Measurements from ENCODE around the gene SFTPA2. TPM values are rescaled to one million over a fixed set of nuclear protein-coding genes. Genes with fewer than 3 reads are reported as not detected.
"Not testable (repeated sequence)": the region's sequence is repeated elsewhere in the genome, so short reads cannot be mapped to it uniquely, and the experiment has no call there.

The SFTPA2 gene
- total RNA-seq, 1 donor from 2014 or later = 0.52 TPM

DNA sequence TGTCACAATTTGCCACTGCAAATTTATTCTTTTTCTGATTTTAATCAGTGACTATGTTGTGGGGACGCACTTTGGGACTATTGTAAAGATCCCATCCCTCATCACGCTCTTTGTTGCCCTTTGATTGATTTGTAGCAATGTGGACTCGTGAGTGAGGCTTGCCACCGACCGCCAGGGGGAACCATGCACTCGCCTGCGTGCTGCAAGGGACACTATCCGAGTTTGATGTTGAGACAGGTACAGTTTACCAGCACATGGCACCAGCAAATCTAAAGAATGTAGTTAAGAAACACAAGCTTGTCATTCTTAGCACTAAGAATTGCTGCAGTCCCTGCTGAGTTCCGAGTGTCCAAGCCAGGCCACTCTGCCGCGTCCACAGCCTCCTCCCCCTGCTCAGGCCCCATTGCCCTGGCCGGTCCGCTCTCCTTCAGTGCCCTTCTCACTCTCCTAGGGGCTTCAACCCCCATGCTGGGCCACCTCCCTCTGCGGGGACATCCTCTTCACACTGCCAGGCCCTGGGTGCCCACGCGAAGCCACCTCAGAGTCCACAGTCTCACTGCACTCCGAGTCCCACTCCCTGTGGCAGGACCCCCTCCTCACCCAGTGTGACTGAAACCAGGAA is 2.0 kb upstream of the SFTPA2 start:
- no peaks in the 10 kb centered on the region for H3K9me3 ChIP-seq (ENCODE audit: control insufficient read depth in 3 of 3, low read length in 3 of 3)
- no peak overlapping the region for H3K9ac ChIP-seq (ENCODE audit: low read depth in 1 of 3, low read length in 3 of 3)

DNA sequence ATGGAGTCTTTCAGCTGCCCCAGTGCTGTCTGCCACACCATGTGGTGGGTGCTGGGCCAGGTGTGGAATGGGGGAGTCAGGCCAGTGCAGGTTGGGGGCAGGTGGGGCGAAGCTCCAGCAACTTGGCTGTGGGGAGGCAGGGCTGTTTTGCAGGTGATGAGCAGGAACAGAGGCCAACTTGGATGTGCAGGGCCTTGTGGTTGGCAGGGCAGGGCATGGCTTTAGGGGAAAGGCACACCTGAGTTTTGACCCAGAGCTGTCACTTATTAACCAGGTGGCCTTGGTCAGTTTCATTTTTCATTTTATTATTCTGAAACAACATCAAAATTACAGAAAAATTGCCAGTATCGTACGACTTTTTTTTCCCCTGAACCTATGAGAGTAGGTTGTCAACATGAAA is 1.1 kb upstream of the SFTPA2 start:
- Histone ChIP-seq H3K36me3 (ENCODE audit: control insufficient read depth in 3 of 3, insufficient read depth in 3 of 3, low read length in 3 of 3) (no peaks in the 10 kb centered on the region), H3K27ac (ENCODE audit: low read depth, low read length) (no peak overlapping the region), H3K4me1 (ENCODE audit: control insufficient read depth in 3 of 3, insufficient read depth in 3 of 3, low read length in 3 of 3) (peaks cover 2 to 9% (median 4%) of the 10 kb centered on the region in 3 donors), H3K9me3 (ENCODE audit: control insufficient read depth in 3 of 3, low read length in 3 of 3) (no peaks in the 10 kb centered on the region), H3K27me3 (ENCODE audit: control insufficient read depth in 3 of 3, insufficient read depth in 3 of 3, low read length in 3 of 3) (peaks cover 9 to 15% (median 13%) of the 10 kb centered on the region in 3 donors), H3K9ac (ENCODE audit: low read depth in 1 of 3, low read length in 3 of 3) (no peak overlapping the region), H3K4me3 (ENCODE audit: low read length in 3 of 3) (no peak overlapping the region)

More for the DNA sequence above, 2.0 kb upstream of the SFTPA2 start:
- Histone ChIP-seq H3K4me1 (ENCODE audit: control insufficient read depth in 3 of 3, insufficient read depth in 3 of 3, low read length in 3 of 3) (peaks cover 2 to 9% (median 4%) of the 10 kb centered on the region in 3 donors), H3K27ac (ENCODE audit: low read depth, low read length) (no peak overlapping the region), H3K36me3 (ENCODE audit: control insufficient read depth in 3 of 3, insufficient read depth in 3 of 3, low read length in 3 of 3) (no peaks in the 10 kb centered on the region), H3K4me3 (ENCODE audit: low read length in 3 of 3) (peak overlapping the region in 1 of 3 donors; percentile 41), H3K27me3 (ENCODE audit: control insufficient read depth in 3 of 3, insufficient read depth in 3 of 3, low read length in 3 of 3) (peaks cover 9 to 15% (median 13%) of the 10 kb centered on the region in 3 donors)

DNA sequence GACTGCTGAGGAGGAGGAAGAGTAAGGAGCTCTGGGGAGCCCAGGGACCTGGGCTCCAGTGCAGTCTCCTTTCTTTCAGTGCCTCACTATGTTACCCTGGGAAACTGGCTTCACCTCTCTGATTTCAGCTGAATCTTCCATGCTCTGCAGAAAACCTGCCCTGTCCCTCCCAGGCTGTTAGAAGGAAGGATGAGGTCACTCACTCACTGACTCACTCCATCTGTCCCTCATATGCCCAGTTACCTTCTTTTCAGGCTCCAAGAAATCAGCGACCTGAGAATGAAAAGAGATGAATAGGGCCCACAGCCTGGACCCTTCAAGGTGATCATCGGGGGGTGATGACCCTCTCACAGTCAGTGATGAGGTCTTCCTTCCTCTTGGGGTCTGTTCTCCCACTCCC is 481 bp downstream of the SFTPA2 start:
- Histone ChIP-seq H3K4me3 (ENCODE audit: low read length in 3 of 3) (no peak overlapping the region), H3K9me3 (ENCODE audit: control insufficient read depth in 3 of 3, low read length in 3 of 3) (no peaks in the 10 kb centered on the region), H3K27me3 (ENCODE audit: control insufficient read depth in 3 of 3, insufficient read depth in 3 of 3, low read length in 3 of 3) (peaks cover 9 to 15% (median 13%) of the 10 kb centered on the region in 3 donors), H3K36me3 (ENCODE audit: control insufficient read depth in 3 of 3, insufficient read depth in 3 of 3, low read length in 3 of 3) (no peaks in the 10 kb centered on the region), H3K4me1 (ENCODE audit: control insufficient read depth in 3 of 3, insufficient read depth in 3 of 3, low read length in 3 of 3) (peaks cover 2 to 9% (median 4%) of the 10 kb centered on the region in 3 donors), H3K9ac (ENCODE audit: low read depth in 1 of 3, low read length in 3 of 3) (no peak overlapping the region), H3K27ac (ENCODE audit: low read depth, low read length) (no peak overlapping the region)

DNA sequence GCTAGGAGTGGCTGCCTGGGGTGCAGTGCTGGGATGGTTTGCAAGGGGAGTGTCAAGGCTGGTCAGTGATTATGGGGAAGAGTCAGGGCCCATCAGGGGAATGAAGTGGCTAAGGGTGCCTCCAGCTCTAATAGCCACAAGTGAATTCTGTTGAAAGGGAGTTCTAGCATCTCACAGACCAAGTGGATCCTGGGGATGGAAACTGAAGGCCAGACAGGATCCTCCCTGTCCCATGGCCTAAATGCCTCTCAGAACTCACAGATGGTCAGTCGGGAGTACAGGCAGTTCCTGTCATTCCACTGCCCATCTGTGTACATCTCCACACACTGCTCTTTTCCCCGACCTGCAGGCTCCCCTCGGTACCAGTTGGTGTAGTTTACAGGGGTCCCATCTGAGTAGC is 3.2 kb downstream of the SFTPA2 start:
- not testable (repeated sequence) for H3K4me1 ChIP-seq (ENCODE audit: control insufficient read depth in 3 of 3, insufficient read depth in 3 of 3, low read length in 3 of 3); H3K9ac ChIP-seq (ENCODE audit: low read depth in 1 of 3, low read length in 3 of 3); H3K36me3 ChIP-seq (ENCODE audit: control insufficient read depth in 3 of 3, insufficient read depth in 3 of 3, low read length in 3 of 3); H3K9me3 ChIP-seq (ENCODE audit: control insufficient read depth in 3 of 3, low read length in 3 of 3); H3K27ac ChIP-seq (ENCODE audit: low read depth, low read length); H3K4me3 ChIP-seq (ENCODE audit: low read length in 3 of 3)
- peaks cover 3 to 11% (median 3%) of the 10 kb centered on the region in 3 donors for H3K27me3 ChIP-seq (ENCODE audit: control insufficient read depth in 3 of 3, insufficient read depth in 3 of 3, low read length in 3 of 3)

DNA sequence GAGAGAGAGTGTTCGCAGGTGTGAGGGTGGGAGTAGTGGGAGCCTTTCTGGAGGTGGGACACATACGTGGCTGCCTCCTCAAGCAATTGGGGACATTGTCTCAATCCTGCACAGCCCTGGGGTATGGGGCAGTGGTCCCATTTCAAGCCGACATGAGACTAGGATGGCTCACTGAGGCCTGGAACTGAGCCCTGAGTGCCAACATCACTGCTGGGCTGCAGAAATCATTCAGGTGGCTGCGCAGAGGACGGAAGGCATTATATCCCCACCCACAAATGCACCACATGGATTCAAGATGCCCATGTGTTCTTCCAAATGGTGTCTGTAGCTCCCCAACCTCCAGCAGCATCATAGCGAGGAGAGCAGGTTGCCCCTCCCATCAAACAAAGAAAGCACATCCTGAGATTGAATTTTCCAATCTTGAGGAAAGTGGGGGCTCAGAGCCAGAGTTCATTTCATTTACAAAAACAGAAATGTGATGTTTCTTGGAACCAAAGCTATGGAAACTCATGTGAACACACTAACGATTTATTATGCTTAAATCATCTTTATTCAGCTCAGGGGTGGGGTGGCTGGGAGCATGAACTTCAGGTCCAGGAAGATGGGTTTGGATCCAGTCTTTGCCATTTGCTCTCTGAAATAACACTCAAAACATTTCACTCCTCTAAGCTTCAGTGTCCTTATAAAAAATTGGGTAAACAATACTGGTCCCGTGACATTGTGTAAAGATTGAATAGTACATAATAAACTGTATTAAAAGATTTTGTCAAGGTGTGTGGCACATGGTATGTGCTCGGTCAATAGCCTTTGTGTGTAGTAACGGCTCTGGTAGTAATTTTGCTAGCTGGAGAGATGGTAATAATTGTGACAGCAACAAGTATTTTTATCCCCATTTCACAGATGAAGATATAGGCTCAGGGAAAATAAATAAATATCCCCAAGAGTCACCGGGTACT is 4.6 kb downstream of the SFTPA2 start:
- no peak overlapping the region for H3K9ac ChIP-seq (ENCODE audit: low read depth in 1 of 3, low read length in 3 of 3)
- peaks cover 0 to 7% (median 0%) of the 10 kb centered on the region in 3 donors for H3K4me1 ChIP-seq (ENCODE audit: control insufficient read depth in 3 of 3, insufficient read depth in 3 of 3, low read length in 3 of 3)
- H3K9me3 ChIP-seq (ENCODE audit: control insufficient read depth in 3 of 3, low read length in 3 of 3) = no peaks in the 10 kb centered on the region
- H3K27me3 ChIP-seq (ENCODE audit: control insufficient read depth in 3 of 3, insufficient read depth in 3 of 3, low read length in 3 of 3) = peaks cover 0 to 10% (median 0%) of the 10 kb centered on the region in 3 donors
- H3K36me3 ChIP-seq (ENCODE audit: control insufficient read depth in 3 of 3, insufficient read depth in 3 of 3, low read length in 3 of 3) = no peaks in the 10 kb centered on the region
- H3K27ac ChIP-seq (ENCODE audit: low read depth, low read length) = no peak overlapping the region
- H3K4me3 ChIP-seq (ENCODE audit: low read length in 3 of 3) = no peak overlapping the region

DNA sequence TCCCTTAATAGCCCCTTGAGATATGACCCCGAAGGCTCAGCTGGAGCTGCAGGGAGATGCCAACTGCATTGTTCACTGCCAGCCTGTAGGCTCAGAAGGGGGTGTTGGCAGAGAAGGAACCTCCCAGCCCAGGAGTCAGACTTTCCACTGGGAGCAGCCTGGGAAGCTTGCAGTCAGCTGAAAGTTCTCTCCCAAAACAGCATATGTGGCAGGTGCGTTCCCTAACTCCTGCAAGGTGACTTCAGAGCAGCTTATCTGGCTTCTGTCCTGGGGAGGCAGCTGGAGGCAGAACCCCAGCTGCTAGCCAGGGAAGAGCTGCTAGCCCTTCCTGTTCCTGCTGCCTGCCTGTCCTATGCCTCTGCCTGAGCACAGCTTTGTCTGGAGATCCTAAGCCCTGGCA is 8.1 kb downstream of the SFTPA2 start:
- Histone ChIP-seq H3K36me3 (ENCODE audit: control insufficient read depth in 3 of 3, insufficient read depth in 3 of 3, low read length in 3 of 3) (no peaks in the 10 kb centered on the region), H3K27me3 (ENCODE audit: control insufficient read depth in 3 of 3, insufficient read depth in 3 of 3, low read length in 3 of 3) (peaks cover 0 to 7% (median 0%) of the 10 kb centered on the region in 3 donors), H3K4me3 (ENCODE audit: low read length in 3 of 3) (no peak overlapping the region), H3K9me3 (ENCODE audit: control insufficient read depth in 3 of 3, low read length in 3 of 3) (no peaks in the 10 kb centered on the region), H3K27ac (ENCODE audit: low read depth, low read length) (no peak overlapping the region), H3K4me1 (ENCODE audit: control insufficient read depth in 3 of 3, insufficient read depth in 3 of 3, low read length in 3 of 3) (peaks cover 0 to 7% (median 0%) of the 10 kb centered on the region in 3 donors), H3K9ac (ENCODE audit: low read depth in 1 of 3, low read length in 3 of 3) (no peak overlapping the region)

DNA sequence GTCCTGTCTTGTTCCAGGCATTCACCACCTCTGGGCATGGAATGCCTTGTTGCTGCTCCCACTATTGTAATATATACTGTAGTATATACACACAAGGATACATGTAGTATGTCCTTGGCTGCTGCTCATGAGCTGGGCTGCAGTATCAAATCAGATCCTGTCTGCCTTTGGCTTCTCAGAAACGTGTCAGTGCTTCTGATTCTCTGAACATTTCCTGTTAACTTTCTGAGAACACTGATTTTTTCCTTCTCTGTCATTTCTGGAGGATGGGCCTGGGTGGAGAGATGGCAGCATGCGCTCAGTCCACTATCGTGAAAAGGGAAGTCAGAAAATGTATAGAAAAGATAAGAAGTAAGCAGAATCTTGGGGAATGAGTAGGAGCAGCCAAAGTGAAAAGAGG is 12.2 kb downstream of the SFTPA2 start:
- no peak overlapping the region for H3K27ac ChIP-seq (ENCODE audit: low read depth, low read length)
- no peaks in the 10 kb centered on the region for H3K9me3 ChIP-seq (ENCODE audit: control insufficient read depth in 3 of 3, low read length in 3 of 3)
- peaks cover 0 to 7% (median 0%) of the 10 kb centered on the region in 3 donors for H3K27me3 ChIP-seq (ENCODE audit: control insufficient read depth in 3 of 3, insufficient read depth in 3 of 3, low read length in 3 of 3)
- H3K4me3 ChIP-seq (ENCODE audit: low read length in 3 of 3) = no peak overlapping the region
- H3K36me3 ChIP-seq (ENCODE audit: control insufficient read depth in 3 of 3, insufficient read depth in 3 of 3, low read length in 3 of 3) = no peaks in the 10 kb centered on the region
- H3K9ac ChIP-seq (ENCODE audit: low read depth in 1 of 3, low read length in 3 of 3) = no peak overlapping the region
- peaks cover 0 to 7% (median 0%) of the 10 kb centered on the region in 3 donors for H3K4me1 ChIP-seq (ENCODE audit: control insufficient read depth in 3 of 3, insufficient read depth in 3 of 3, low read length in 3 of 3)

DNA sequence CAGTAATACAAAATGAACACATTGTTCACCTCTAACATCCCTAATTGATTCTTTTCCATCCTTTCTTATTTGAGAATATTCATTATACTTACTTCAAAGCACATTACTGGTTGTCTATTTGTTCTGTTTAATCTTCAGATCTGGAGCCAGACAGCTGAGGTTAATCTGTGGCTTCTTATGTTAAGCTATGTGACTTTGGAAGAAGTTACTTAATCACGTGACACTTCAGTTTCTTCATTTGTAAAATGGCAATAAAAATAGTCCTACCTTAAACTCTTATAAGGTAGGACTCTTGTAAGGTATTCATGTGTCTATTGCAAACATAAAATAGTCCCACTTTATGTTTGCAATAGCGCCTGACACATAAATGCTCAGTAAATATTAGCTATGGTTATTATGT is 13.1 kb downstream of the SFTPA2 start:
- not testable (repeated sequence) for H3K27me3 ChIP-seq (ENCODE audit: control insufficient read depth in 3 of 3, insufficient read depth in 3 of 3, low read length in 3 of 3); H3K36me3 ChIP-seq (ENCODE audit: control insufficient read depth in 3 of 3, insufficient read depth in 3 of 3, low read length in 3 of 3); H3K27ac ChIP-seq (ENCODE audit: low read depth, low read length); H3K9me3 ChIP-seq (ENCODE audit: control insufficient read depth in 3 of 3, low read length in 3 of 3); H3K4me1 ChIP-seq (ENCODE audit: control insufficient read depth in 3 of 3, insufficient read depth in 3 of 3, low read length in 3 of 3); H3K9ac ChIP-seq (ENCODE audit: low read depth in 1 of 3, low read length in 3 of 3); H3K4me3 ChIP-seq (ENCODE audit: low read length in 3 of 3)

DNA sequence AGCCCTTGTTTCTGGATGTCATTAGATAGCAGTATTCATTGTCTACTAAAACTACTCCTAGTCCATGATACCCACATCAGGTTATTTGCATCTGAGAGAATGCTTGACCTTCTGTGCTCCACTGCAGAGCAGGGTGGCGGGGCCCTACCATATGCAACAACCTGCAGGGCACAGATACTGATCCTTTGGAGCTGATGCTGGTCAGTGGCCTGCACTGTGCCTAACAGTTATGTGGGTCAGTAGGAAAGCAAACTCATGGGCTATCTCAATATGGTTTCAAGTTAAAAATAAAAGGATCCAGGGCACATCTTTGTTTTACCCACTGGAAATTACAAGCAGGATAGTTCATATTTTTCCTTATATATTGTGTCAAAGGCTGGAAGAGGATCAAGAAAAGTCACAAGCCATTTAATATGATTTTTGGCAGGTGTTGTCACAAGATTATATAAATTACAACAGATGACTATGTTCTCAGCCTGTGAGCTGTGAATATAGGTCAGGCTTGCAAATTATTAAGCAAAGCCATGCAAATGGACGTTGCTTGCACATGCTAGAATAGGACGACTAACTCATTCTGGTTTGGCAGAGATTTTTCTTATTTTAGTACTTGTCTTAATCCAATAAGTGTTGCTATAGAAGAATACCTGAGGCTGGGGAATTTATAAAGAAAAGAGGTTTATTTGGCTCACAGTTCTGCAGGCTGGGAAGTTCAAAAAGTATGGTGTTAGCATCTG is 15.1 kb downstream of the SFTPA2 start:
- H3K27me3 ChIP-seq (ENCODE audit: control insufficient read depth in 3 of 3, insufficient read depth in 3 of 3, low read length in 3 of 3); H3K4me1 ChIP-seq (ENCODE audit: control insufficient read depth in 3 of 3, insufficient read depth in 3 of 3, low read length in 3 of 3); H3K36me3 ChIP-seq (ENCODE audit: control insufficient read depth in 3 of 3, insufficient read depth in 3 of 3, low read length in 3 of 3); H3K9ac ChIP-seq (ENCODE audit: low read depth in 1 of 3, low read length in 3 of 3); H3K9me3 ChIP-seq (ENCODE audit: control insufficient read depth in 3 of 3, low read length in 3 of 3); H3K4me3 ChIP-seq (ENCODE audit: low read length in 3 of 3); H3K27ac ChIP-seq (ENCODE audit: low read depth, low read length): not testable (repeated sequence)

Data from skeletal muscle tissue (tissue), 4 donors.